ENCODE data around the gene ARL2BP. TPM values are rescaled to one million over a fixed set of nuclear protein-coding genes. Genes with fewer than 3 reads are reported as not detected.
A peak's percentile ranks its signal among the peaks of the same experiment; 100 is the strongest.

Gene ARL2BP
- total RNA-seq, 1 donor from 2014 or later = 43.3 TPM

DNA sequence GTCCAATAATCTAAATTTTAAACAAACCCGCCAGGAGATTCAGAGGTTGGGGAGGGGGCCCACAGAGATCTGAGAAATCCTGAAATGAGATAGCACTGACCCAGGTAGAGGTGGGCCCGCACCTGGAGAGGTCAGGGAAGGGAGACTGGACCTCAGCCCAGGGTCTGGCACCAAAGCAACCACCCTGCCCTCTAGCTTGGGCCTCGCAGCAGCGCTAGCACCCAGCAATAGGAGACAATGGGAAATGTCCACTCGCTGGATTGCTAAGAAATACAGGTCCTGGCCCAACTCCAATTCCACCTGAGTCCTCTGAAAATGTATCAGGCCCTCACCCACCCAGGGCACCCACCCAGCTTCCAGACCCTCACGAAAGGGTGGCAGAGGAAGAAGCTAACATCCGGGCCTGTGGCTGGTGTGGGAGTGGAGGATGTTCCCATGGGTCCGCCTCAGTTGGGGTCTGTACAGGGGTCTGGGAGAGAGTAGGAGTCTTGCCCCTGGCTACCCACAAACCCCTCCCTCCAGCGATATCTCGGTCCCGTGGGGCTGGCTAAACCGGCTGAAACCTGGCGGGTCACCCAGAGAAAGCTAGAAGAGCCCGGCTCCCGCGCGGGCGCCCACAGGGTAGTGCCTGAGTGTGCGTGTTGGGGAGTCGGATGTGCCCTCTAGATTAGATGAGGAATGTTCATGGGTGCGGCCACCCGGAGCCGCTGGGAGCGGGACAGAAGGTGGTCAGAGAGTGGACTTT, 38.3 kb downstream of the ARL2BP start:
- peak; percentile 61 for DNase-seq (ENCODE audit: low spot score)

DNA sequence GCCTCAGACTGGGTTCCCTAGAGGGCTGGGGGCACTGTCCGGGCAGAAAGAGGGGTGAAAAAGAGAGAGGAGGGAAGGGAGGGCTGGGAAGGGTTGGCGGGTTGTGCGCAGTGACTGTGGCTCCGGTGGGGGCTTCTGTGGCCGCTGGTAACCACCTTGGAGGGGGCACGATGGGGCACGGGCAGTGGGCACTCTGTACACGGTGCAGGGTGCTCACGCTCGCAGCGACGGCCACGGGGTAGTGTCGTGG, 38.8 kb downstream of the ARL2BP start:
- DNase-seq (ENCODE audit: low spot score) = peak; percentile 41

DNA sequence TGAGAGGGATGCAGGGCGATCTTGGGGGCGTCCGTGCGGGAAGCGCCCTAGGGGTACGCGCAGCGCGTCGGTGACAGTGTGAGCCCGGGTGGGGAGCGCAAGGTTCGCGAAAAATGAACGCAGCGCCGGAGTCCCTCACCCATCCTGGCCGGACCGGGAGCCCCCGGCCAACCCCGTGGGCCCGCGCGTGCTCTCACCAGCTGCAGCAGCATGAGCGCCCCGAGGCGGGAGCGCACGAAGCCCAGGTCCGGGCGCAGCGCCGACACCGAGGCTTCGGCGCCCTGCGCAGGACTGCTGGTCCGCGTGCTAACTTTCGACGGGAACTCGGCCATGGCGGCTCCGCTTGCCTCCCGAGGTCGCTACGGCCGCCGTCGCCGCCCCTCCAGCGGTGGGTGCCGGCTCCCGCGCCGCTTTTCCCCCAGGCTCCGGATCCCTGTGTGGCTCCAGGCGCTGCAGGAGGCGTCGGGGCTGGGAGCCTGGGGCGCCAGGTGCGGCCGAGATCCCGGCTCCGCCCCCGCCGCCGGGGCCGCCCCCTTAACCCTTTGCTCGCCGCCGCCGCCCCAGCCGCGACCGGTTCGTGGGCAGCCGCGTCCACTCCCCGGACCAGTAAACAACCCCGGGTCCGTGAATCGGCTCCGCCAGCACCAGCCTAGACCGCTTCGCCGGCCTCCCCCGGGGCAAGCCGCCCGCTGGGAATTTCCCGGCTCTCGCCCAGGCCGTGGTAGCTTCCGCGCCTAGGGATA, 39.3 kb downstream of the ARL2BP start, which contains the start of gene PLLP:
Gene PLLP, minus strand, starts transcription at position 464 of the 743 bp plus-strand sequence. Its CDS starts 132 bp downstream, at position 332.
- DNase-seq (ENCODE audit: low spot score) = peak; percentile 54

DNA sequence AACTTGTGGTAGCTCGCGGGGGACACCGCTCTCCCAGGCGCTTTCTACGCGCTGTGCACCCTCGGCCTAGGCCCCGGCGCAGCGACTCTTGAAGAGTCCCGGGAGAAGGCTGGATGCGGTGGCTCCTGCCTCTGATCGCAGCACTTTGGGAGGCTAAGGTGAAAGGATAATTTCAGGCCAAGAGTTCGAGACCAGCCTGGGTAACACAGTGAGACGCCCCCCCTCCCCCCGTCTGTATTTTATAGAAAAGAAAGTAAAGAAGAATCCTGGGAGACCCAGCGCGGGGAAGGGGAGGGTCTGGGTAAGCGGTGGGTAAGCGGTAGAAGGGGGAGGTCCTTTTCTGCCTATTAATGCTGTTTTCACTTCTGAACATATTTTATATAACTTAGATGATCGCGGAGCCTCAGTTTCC, 39.9 kb downstream of the ARL2BP start:
- DNase-seq (ENCODE audit: low spot score) = no peak

DNA sequence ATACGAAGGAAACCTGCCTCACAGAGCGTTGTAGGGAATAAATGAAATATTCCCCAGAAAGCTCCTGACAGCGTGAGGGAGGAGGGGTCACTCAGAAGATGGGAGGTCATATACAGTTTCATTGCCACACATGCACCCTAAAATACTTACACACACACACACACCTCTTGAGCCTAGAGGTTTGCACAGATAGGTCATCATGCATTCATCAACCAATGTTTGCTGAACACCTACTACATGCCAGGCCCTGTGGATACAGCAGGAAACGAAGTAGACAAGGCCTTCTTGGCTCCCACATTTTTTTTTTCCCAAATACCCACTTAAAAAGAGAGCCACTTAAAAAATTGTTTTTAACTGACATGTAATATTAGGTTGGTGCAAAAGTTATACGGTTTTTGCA, 40.3 kb downstream of the ARL2BP start:
- DNase-seq (ENCODE audit: low spot score) = no peak

DNA sequence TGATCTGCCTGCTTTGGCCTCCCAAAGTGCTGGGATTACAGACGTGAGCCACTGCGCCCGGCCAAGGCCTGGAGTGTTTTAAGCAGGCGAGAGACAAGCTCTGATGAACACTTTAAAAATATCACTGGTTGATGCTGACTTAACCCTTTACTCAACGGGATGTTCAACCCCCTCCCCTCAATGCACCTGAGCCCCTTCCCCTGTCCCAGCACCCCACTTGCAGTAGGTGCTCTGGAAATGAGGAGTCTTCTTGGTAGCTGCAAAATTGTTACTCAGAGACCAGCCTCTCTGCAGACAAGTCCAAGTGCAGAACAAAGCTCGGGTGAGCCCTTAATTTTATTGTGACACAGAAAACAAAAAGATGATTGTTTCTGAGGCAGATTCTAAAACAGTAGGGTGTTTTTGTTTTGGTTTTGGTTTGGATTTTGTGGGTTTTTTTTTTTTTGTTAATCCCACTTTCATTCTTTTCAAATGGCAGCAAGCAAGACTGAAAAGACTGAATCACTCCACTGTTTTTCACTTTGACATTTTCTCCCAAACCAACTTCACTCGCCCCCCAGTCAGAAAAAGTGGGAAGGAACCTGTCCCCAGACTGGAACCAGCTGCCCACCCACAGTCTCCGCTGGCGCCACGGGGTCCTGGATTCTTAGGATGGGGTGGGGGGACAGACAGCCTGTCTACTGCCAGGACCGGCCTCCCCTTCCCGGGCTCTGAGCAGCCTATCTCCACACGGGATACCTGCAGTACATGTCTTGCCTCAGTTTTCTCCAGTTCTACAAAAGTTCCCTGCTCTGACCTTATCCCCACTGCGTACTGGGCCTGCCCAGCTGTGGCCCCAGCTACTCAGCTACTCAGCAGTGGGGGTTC, 44.6 kb downstream of the ARL2BP start:
- no peak for DNase-seq (ENCODE audit: low spot score)

DNA sequence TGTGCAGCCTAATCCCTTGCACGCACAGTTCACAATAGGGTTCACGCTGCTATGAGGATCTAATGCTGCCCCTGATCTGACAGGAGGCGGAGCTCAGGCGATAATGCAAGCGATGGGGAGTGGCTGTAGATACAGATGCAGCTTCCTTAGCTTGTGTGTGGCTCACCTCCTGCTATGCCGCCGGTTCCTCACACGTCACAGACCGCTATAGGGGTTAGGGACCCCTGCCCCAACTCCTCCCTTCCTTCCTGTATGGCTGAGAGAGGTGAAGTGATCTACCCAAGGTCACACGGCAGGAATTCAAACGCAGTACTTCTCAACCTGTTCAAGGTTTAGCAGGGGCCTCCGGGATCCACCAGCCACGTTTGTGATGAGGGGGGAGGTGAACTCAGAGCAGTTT, 52.8 kb downstream of the ARL2BP start:
- DNase-seq (ENCODE audit: low spot score) = no peak

DNA sequence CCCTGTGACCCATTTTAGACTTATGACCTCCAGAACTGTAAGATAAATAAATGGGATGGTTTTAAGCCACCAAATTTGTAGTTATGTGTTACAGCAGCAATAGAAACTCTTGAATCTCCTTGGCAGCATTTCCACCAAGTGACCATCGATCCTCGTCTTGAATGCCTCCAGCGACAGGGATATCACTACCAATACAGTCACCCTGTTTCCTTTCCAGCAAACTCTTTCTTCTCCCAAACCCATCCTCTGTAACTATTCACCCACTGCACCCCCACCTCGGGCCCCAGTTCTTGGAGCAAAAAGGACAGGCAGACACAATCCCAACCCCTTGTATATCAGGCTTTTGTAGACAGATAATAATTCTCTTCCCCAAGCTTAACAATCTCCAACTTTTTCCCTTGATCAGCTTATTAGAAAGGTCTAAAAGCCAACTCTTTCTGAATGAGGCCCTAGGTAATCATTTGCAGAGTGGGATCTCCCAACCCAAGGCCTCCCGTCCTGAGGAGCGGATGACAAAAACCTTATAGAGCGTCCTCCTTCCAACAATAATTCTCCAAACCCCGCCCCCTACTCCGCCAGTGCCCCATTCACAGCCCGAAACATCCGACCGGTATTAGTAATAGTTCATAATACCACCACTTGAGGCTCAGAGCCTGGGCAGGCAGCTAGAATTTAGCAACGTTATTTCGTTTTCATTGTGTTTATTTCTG, 54.1 kb downstream of the ARL2BP start:
- peak; percentile 69 for DNase-seq (ENCODE audit: low spot score)

DNA sequence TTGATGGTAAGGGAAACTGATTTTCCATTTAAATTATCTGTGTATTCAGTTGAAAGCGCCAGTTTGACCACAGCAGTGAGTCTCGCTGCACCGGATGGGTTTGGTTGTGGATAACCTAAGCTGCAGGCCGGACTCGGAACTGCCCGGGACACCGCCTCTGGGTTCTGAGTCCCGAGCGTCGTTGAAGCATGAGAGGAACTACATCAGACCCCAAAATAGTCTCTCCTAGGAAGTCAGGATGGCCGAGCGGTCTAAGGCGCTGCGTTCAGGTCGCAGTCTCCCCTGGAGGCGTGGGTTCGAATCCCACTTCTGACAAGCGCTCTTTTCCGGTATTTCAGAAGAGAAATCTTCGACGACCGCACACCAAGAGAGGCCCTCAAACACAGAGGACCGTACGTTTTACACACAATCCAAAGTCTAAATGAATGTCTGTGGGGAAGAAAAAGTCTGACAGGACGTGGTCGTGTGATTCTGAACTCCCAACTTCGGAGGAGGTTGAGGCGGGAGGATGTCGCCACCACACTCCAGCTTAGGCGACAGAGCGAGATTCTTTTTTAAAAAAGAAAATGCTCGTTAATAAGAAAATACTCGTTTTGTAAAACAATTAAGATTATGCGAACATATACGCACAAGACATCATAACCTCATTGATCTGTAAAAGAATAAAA, 54.8 kb downstream of the ARL2BP start:
- DNase-seq (ENCODE audit: low spot score) = peak; percentile 92

DNA sequence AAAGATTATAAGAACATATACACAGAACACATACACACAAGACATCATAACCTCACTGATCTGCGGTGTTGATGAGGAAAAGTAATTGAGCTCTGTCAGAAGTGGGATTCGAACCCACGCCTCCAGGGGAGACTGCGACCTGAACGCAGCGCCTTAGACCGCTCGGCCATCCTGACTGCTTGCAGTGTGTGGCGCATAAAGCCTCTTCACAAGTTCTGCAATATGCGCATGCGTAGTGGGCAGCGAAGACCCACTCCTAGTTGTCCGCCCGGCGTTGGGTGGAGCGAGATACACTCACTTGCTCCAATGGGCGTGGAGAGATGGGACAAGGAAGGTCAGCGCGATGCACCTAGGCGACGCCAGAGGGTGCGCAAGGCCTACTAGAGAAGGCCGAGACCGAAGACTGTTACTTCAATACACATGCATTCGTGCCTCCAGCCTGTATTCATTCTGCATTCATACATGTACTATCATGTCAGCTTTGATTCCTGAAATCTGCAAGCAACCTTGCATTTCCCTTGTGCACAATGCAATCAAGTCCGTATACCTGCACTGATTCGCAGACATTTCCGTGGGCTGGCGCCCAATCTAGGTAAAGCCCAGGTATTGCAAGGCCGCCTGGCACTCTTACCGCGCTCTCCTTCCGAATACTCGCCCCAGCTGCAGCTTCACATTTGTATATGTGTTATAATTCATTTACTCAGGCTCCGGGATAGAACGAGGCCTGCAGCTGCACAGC, 55.5 kb downstream of the ARL2BP start:
- DNase-seq (ENCODE audit: low spot score) = peak; percentile 99

DNA sequence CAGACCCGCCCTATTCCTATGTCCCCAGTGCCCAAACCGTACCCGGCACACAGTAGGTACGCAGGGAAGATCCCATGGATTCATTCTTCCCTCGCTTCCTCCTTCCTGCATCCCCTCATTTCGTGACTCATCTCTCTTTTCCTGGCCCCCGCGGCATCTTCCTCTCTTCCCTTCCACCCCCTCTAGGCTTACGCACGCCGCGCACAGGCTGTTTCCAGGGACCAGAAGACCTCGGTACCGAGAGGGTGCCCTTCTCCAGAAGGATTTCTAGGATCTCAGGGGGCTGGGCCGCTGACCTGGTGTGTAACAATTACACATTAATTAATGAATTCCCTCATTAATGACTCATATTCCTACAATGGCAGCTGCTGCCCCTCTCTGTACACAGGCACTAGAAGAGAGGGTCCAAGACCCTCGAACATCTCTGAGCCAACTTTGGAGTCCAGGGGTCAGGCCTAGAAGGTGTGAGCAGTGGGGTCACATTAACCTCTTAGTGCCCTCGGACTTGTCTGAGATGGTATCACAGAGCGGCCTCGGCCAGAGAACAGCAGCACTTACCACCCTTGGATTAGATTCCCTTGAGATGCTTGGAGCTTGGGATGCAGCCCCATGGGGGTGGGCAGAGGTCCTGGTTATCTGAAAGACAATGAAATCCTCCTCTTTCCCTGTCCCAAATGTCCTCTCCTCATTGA, 56.2 kb downstream of the ARL2BP start:
- DNase-seq (ENCODE audit: low spot score) = no peak

Other genes starting within 250 kb of the ARL2BP start
- gene CPNE2, start 152.7 kb upstream of the ARL2BP start, total RNA-seq = 19.8 TPM
- gene PSME3IP1, start 59.2 kb upstream of the ARL2BP start, total RNA-seq = 122 TPM
- gene RSPRY1, start 58.9 kb upstream of the ARL2BP start, total RNA-seq = 44.7 TPM
- gene PLLP, start 39.4 kb downstream of the ARL2BP start, total RNA-seq = 34.3 TPM
- gene CCL22, start 113.5 kb downstream of the ARL2BP start, total RNA-seq = not detected
- gene CX3CL1, start 127.2 kb downstream of the ARL2BP start, total RNA-seq = 31.1 TPM
- gene CCL17, start 159.5 kb downstream of the ARL2BP start, total RNA-seq = 0.78 TPM
- gene CIAPIN1, start 202.1 kb downstream of the ARL2BP start, total RNA-seq = 53.2 TPM
- gene COQ9, start 202.2 kb downstream of the ARL2BP start, total RNA-seq = 66.6 TPM
- 57.3 TPM for gene POLR2C, start 217.4 kb downstream of the ARL2BP start, total RNA-seq
- gene DOK4, start 241.2 kb downstream of the ARL2BP start, total RNA-seq = 12.5 TPM